Coronary artery (tissue), 2 donors: ENCODE data around the gene DYDC2.

Experiments
- DNase-seq: peaks from one replicate; pipeline ENCODE4 v3.0.0-alpha.2; 2017; ENCODE audit warnings: low spot score
- H3K27ac ChIP-seq, 2 donors: fragments of 200-600 bp; sonication (generic); one replicate each; pipeline ENCODE4 v1.5.1; 2016 to 2019
- H3K4me3 ChIP-seq: fragments of 200-600 bp; sonication (generic); 2 replicates; pipeline ENCODE4 v1.5.1; 2016; ENCODE audit warnings: mild to moderate bottlenecking, moderate library complexity
- TF ChIP-seq, protein P1 (sequence below): fragments of 200-600 bp; sonication (generic); IDR thresholded peaks from one replicate; pipeline ENCODE4 v1.5.1; 2019; ENCODE audit warnings: antibody characterized with exemption

Gene DYDC2, protein sequence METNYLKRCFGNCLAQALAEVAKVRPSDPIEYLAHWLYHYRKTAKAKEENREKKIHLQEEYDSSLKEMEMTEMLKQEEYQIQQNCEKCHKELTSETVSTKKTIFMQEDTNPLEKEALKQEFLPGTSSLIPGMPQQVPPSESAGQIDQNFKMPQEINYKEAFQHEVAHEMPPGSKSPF

DNA sequence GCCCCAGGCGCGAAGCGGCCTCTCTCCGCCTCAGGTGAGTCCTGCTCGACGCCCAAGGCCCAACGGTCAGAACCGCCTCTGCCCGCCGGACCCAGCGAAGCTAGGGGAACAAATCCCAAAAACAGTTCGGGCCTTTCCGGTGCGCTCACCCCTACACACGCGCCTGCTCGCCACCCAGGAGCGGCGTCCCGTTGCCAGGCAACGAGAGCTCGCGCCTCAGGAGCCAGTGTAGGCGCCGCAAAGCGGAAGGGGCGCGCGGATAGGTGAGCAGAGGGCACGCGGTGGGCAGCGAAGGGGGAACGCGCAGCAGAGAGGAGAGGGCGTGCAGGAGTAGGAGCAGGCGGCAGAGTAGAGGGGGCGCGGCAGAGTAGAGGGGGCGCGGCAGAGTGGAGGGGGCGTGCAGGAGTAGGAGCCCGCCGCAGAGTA lies at the start of gene DYDC2, which contains the start of gene DYDC1:
Gene DYDC2, plus strand, starts transcription at position 219 of the 426 bp plus-strand sequence. CDS start 5,663 bp downstream, outside the sequence.
Gene DYDC1, minus strand, starts transcription at position 193 of the 426 bp plus-strand sequence. CDS start 4,154 bp downstream, outside the sequence.
- TF ChIP-seq, protein P1, sequence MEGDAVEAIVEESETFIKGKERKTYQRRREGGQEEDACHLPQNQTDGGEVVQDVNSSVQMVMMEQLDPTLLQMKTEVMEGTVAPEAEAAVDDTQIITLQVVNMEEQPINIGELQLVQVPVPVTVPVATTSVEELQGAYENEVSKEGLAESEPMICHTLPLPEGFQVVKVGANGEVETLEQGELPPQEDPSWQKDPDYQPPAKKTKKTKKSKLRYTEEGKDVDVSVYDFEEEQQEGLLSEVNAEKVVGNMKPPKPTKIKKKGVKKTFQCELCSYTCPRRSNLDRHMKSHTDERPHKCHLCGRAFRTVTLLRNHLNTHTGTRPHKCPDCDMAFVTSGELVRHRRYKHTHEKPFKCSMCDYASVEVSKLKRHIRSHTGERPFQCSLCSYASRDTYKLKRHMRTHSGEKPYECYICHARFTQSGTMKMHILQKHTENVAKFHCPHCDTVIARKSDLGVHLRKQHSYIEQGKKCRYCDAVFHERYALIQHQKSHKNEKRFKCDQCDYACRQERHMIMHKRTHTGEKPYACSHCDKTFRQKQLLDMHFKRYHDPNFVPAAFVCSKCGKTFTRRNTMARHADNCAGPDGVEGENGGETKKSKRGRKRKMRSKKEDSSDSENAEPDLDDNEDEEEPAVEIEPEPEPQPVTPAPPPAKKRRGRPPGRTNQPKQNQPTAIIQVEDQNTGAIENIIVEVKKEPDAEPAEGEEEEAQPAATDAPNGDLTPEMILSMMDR: no peak
- DNase-seq: no peak

DNA sequence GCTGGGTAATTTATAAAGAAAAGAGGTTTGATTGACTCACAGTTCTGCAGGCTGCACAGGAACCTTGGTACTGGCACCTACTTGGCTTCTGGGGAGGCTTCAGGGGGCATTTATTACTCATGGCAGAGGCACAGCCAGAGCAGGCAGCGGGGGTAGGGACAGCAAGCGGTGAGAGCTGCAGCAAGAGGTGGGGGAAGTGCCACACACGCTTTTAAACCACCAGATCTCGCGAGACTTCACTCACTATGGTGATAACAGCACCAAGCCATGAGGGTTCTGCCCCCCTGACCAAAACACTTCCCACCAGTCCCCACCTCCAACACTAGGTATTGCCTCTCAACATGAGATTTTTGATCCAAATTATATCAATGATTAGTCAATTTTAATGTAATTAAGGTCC lies 43.1 kb upstream of the DYDC2 start:
- TF ChIP-seq, protein P1: no peak
- no peak overlapping the region for H3K4me3 ChIP-seq
- no peak overlapping the region for H3K27ac ChIP-seq
- no peak for DNase-seq

More for the DNA sequence above, at the start of gene DYDC2, which contains the start of gene DYDC1:
- no peak within 1 kb of the TSS for H3K27ac ChIP-seq
- peak within 1 kb of the TSS; percentile 66 for H3K4me3 ChIP-seq

DNA sequence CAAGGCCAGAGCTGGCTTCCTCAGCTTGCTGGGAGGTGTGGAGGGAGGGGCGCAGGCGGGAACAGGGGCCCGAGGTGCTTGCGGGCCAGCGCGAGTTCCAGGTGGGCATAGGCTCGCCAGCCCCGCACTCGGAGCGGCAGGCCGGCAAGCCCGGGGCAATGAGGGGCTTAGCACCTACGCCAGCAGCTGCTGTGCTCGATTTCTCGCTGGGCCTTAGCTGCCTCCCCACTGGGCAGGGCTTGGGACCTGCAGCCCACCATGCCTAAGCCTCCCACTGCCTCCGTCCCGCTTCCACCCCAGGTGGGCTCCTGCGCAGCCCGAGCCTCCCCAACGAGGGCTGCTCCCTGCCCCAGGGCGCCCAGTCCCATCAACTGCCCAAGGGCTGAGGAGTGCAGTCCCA lies 41.2 kb upstream of the DYDC2 start:
- no peak for DNase-seq
- Histone ChIP-seq H3K27ac (no peak overlapping the region), H3K4me3 (no peak overlapping the region)
- TF ChIP-seq, protein P1: no peak

DNA sequence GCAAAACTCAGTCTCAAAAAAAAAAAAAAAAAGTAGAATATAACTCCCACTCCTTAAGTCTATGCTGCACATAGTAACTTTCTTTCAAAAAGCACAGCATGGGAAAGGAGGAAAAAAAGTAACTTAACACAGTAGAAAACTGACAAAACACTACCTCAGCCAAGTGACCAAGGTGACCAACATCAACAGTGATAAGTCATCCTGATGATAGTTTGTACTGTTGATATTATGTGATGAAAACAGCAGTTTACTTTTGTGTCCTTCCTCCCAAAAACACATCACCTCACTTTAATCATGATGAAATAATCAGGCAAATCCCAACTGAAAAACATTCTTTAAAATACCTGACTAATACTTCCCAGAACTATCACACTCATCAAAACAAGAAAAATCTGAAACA lies 37.8 kb upstream of the DYDC2 start:
- TF ChIP-seq, protein P1: no peak
- H3K27ac ChIP-seq: no peak overlapping the region
- no peak overlapping the region for H3K4me3 ChIP-seq
- DNase-seq: no peak

DNA sequence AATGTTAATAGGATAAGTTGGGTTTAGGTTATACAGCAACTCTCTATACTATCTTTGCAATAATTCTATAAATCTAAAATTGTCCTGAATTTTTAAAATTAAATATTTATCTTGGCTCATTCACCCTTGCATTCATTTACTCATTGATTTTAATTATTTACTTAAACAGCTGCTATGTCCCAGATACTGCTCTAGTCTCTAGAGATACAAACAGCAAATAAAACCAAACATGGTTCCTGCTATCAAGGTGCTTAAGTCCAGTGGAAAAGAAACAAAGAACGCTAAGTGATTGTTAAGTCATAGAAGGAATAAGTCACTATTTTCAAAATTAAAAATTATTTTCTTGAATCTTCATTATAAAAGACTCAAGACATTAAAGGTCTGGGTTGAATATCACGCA lies 37.3 kb upstream of the DYDC2 start:
- Histone ChIP-seq H3K4me3 (no peak overlapping the region), H3K27ac (no peak overlapping the region)
- no peak for DNase-seq
- TF ChIP-seq, protein P1: no peak

DNA sequence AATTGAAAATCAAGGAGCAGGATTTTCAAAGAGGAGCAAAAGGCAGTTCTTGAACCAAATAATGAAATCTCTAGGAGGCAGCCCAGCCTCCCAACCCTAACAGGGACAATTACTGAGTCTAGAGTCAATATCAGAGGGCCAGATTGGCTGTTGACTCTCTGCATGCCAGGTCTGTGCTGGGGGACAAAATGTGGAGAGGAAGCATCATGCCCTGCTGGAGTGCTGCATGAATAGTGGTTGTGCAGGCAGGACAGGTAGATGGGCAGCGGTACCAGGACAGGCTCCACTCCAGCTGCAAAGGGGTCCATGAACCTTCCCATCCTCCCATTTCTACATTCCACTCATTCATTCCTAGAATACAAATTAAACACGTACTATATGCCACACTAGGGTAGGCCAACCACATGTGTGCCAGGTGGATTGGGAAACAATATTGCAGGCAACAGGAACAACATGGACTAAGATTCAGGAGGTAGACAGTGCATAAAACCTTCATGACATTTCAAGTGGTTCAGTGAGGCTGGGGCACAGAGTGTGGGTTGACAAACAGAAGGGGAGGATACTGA lies 36.8 kb upstream of the DYDC2 start:
- Histone ChIP-seq H3K4me3 (no peak overlapping the region), H3K27ac (no peak overlapping the region)
- DNase-seq: no peak
- TF ChIP-seq, protein P1: no peak

DNA sequence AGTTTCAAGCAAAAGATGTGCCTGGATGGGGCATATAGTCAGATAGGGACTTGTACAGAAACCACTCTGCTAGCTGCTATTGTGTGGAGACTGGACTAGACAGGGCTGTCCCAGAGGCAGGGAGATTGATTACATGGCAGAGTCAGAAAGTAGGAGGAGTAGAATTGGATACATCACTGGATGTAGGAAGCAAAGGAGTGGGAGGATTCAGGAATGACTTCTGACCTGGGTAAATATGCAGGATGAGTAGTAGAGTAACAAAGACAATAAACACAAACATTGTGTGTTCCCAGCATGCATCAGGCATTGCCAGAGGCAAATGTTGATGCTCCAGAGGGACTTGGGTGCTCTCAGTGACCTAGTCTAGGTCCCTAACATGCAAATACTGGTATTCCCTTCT lies 36.2 kb upstream of the DYDC2 start:
- DNase-seq: no peak
- TF ChIP-seq, protein P1: no peak
- H3K27ac ChIP-seq: no peak overlapping the region
- no peak overlapping the region for H3K4me3 ChIP-seq
